Ovary (tissue), 3 donors: ENCODE results near the gene TCEA2.

Source experiments
- POLR2A ChIP-seq: fragments of 450-650 bp; IDR thresholded peaks from one replicate; pipeline ENCODE4 v1.6.1; 2017; ENCODE audit warnings: antibody characterized with exemption, mild to moderate bottlenecking, moderate library complexity
- TF ChIP-seq, protein P1 (sequence below), 3 donors: fragments of 450-650 bp in 2 of 3; fragments of 200-600 bp in 1 of 3; IDR thresholded peaks; one replicate each; pipeline versions ENCODE4 v1.5.1 to v1.8.0; 2016 to 2022; ENCODE audit warnings: antibody characterized with exemption in 3 of 3, mild to moderate bottlenecking in 1 of 3
- donor health status: DM: no; HTN: no; CAD: no.

DNA sequence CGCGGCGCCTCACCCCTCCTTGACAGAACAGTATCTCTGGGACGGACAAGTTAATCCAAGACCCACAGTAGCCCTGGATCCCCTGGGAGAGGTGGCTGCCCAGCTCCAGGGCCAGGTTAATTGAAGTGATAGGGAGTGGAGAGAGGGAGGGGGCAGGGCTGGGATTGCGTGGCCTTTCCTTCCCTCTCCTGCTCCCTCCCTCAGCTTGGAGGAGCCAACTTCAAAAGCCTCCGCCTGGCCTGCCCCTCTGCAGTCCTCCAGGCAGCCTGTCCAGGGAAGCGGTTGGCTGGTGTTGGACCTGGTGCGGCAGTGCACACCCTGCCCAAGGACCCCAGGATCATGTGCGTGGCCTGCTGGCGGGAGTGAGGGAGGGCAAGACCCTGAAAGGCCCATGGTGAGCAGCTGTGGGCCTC, 27.1 kb upstream of the TCEA2 start, which contains the start of gene C20orf204:
- TF ChIP-seq POLR2A = no peak
- TF ChIP-seq, protein P1, sequence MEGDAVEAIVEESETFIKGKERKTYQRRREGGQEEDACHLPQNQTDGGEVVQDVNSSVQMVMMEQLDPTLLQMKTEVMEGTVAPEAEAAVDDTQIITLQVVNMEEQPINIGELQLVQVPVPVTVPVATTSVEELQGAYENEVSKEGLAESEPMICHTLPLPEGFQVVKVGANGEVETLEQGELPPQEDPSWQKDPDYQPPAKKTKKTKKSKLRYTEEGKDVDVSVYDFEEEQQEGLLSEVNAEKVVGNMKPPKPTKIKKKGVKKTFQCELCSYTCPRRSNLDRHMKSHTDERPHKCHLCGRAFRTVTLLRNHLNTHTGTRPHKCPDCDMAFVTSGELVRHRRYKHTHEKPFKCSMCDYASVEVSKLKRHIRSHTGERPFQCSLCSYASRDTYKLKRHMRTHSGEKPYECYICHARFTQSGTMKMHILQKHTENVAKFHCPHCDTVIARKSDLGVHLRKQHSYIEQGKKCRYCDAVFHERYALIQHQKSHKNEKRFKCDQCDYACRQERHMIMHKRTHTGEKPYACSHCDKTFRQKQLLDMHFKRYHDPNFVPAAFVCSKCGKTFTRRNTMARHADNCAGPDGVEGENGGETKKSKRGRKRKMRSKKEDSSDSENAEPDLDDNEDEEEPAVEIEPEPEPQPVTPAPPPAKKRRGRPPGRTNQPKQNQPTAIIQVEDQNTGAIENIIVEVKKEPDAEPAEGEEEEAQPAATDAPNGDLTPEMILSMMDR (IDR thresholded peaks at IDR 0.05) = no peak
